GM23248 (cell line): Measurements from ENCODE around the gene CYP27B1. TPM values are rescaled to one million over a fixed set of nuclear protein-coding genes. Genes with fewer than 3 reads are reported as not detected.

Experiments used
- DNase-seq: peaks from one replicate; pipeline ENCODE4 v3.0.0-alpha.2; 2015
- H2AFZ ChIP-seq: fragments of 200-600 bp; sonication (generic); 2 replicates; pipeline ENCODE4 v1.6.1; 2016; ENCODE audit warnings: antibody characterized with exemption
- H3F3A ChIP-seq: fragments of 200-600 bp; sonication (generic); 2 replicates; pipeline ENCODE4 v1.6.1; 2016; ENCODE audit warnings: mild to moderate bottlenecking, antibody characterized with exemption, mixed run types; ENCODE audit not compliant: insufficient read depth
- H3K27ac ChIP-seq: fragments of 200-600 bp; sonication (generic); 2 replicates; pipeline ENCODE4 v1.5.1; 2016; ENCODE audit warnings: mild to moderate bottlenecking
- H3K27me3 ChIP-seq: fragments of 200-600 bp; sonication (generic); replicated peaks from 2 replicates; pipeline ENCODE4 v1.6.1; 2016; ENCODE audit warnings: mild to moderate bottlenecking; ENCODE audit not compliant: insufficient read depth
- H3K36me3 ChIP-seq: fragments of 200-600 bp; sonication (generic); 2 replicates; pipeline ENCODE4 v1.6.1; 2016; ENCODE audit warnings: low read depth, mild to moderate bottlenecking
- H3K4me1 ChIP-seq: fragments of 200-600 bp; sonication (generic); 2 replicates; pipeline ENCODE4 v1.6.1; 2016; ENCODE audit warnings: mild to moderate bottlenecking; ENCODE audit not compliant: insufficient read depth
- H3K4me2 ChIP-seq: fragments of 200-600 bp; sonication (generic); one replicate; pipeline ENCODE4 v1.6.1; 2016; ENCODE audit warnings: mild to moderate bottlenecking; ENCODE audit not compliant: unreplicated experiment
- H3K4me3 ChIP-seq: fragments of 200-600 bp; sonication (generic); 2 replicates; pipeline ENCODE4 v1.5.1; 2016; ENCODE audit warnings: mild to moderate bottlenecking
- H3K79me2 ChIP-seq: fragments of 200-600 bp; sonication (generic); 2 replicates; pipeline ENCODE4 v1.6.1; 2016; ENCODE audit warnings: mild to moderate bottlenecking; ENCODE audit not compliant: insufficient read depth
- H3K9ac ChIP-seq: fragments of 200-600 bp; sonication (generic); 2 replicates; pipeline ENCODE4 v1.6.1; 2016; ENCODE audit warnings: mild to moderate bottlenecking
- H3K9me2 ChIP-seq: fragments of 200-600 bp; sonication (generic); 2 replicates; pipeline ENCODE4 v1.6.1; 2016; ENCODE audit warnings: mixed run types, mild to moderate bottlenecking, moderate library complexity; ENCODE audit not compliant: insufficient read depth
- H3K9me3 ChIP-seq: fragments of 200-600 bp; sonication (generic); one replicate; pipeline ENCODE4 v1.6.1; 2017; ENCODE audit warnings: low read depth
- H4K20me1 ChIP-seq: fragments of 200-600 bp; sonication (generic); 2 replicates; pipeline ENCODE4 v1.6.0; 2016; ENCODE audit not compliant: insufficient read depth
- EZH2 ChIP-seq: fragments of 200-600 bp; sonication (generic); IDR thresholded peaks from 2 replicates; pipeline ENCODE4 v1.6.1; 2018; ENCODE audit warnings: antibody characterized with exemption, mild to moderate bottlenecking; ENCODE audit not compliant: insufficient read depth, poor library complexity, severe bottlenecking
- EZH2phosphoT487 ChIP-seq: fragments of 200-600 bp; sonication (generic); IDR thresholded peaks from 2 replicates; pipeline ENCODE4 v1.6.1; 2018; ENCODE audit warnings: antibody characterized with exemption, moderate library complexity, mild to moderate bottlenecking, low read depth; ENCODE audit not compliant: insufficient read depth
- WGBS, 2 experiments: methylation state at CpG; one replicate each; pipeline ENCODE4 v1.1.6; 2015 to 2017; ENCODE audit warnings: low lambda C conversion rate in 2 of 2, low coverage in 1 of 2; ENCODE audit errors: missing lambda C conversion rate in 2 of 2; 5-methylcytosine and 5-hydroxymethylcytosine counted together
- in situ Hi-C: fragments of 300-500 bp; cut with MboI; formaldehyde crosslinking; loops from 2 replicates; pipeline ENCODE4 v1.15.0; 2020
- polyA plus RNA-seq: library from polyadenylated mRNA; unstranded; fragments of >200 nt; fragmentation: Nextera tagmentation; extraction: Ambion mirVana; gene quantifications from 2 replicates; pipeline ENCODE4 v1.2.1, GENCODE V29; 2016
- total RNA-seq: library from RNA; depleted of rRNA; stranded (reverse); fragments of >200 nt; shearing (Covaris generic); gene quantifications from 2 replicates; pipeline ENCODE4 v1.2.3, GENCODE V29; 2014

Gene CYP27B1
- total and polyA plus RNA-seq, 2 experiments from 2014 or later = 0.78 to 0.86 TPM

DNA sequence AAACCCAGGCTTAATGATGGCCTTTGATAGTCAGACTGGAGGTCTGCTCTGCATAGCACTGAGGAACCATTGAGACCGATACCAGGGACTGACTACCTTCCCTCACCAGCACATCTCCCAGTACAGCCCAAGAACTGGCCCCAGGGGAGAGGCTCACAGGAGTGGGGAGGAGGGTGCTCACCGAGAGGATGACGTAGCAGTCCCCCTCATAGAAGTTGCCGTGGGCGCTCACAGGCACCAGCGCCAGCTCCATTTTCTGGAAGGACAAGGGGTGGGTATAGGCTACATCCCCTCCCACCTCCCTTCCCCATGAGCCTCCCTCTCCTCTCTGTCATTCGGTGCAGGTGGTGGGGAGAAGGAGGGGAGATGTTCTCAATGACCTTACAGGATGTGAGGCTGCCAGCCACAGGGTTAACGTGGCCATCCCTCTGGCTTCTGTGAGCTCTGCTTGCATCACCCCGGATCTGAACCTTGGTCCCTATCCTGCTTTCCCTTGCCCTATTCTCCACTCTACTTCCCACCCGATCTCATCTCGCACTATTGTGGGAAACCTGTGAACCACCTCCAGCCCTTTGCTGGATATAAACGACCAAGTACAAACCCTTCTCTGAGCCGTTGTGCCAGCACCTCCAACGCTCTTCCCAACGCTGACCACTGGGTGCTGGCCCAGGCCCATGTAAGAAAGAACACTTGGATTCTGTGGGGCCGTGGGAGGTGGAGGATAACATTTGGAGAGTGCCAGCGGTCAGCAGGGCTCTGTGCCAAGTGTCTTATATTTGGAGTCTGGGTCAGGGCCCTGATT lies 47.3 kb upstream of the CYP27B1 start:
- no peak overlapping the region for H2AFZ ChIP-seq
- no peak overlapping the region for H3K4me2 ChIP-seq
- peaks cover 22% of the 10 kb centered on the region for H3K4me1 ChIP-seq
- H3F3A ChIP-seq = peaks cover 20% of the 10 kb centered on the region
- no peaks in the 10 kb centered on the region for H4K20me1 ChIP-seq
- H3K4me3 ChIP-seq = no peak overlapping the region
- no peak overlapping the region for H3K9ac ChIP-seq
- WGBS, 2 experiments = 71 to 76% methylated on average over 16 to 17 of the region's 17 CpGs
- H3K79me2 ChIP-seq = peaks cover 5% of the 10 kb centered on the region; the same call in 1 of the 2 replicates
- no peak overlapping the region for H3K27ac ChIP-seq
- H3K36me3 ChIP-seq = peaks cover 6% of the 10 kb centered on the region; the same call in 1 of the 2 replicates
- no peak for DNase-seq
- H3K27me3 ChIP-seq = no peaks in the 10 kb centered on the region
- in situ Hi-C loops = no loop called here
- no peak for TF ChIP-seq EZH2phosphoT487
- no peak for TF ChIP-seq EZH2
- H3K9me3 ChIP-seq = no peaks in the 10 kb centered on the region
- H3K9me2 ChIP-seq = no peaks in the 10 kb centered on the region

DNA sequence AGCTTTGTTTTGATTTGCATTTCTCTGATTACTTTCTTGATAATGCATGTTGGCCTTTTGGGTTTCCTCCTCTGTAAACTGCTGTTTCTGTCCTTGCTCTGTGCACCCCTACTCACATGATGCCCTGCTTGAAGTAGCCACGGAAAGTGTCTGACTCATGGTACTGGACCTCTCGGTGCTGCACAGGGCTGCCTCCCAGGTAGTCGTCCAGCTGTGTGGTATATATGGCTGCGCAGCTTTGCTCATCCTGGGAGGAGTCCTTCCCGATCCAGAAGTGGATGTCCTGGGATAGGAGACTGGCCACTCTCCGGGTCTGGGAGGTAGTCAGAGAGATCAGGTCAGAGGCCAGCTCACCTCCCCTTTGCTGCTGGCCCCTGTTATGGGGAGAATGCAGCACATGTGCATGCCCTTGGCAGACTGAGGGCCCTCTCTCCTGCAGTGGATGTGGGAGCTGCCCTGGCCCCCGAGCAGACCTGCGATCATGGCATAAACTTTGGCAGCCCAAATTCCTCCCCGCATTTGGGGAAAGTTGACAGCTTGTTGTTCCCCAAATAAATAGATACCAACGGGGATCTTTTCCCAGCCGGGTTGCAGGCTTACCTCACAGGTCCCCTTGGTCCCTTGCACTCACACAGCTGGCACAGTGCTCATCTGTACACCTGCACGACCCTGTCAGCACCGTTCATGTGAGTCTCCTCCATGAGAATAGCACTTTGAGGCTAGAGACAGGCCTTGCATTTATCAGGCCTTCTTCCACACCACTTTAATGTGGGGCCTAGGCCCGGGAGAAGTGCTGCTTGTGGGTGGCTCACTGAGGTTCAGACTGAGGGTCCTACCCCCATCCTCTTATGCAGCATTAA lies 46.5 kb upstream of the CYP27B1 start:
- H3K9ac ChIP-seq = no peak overlapping the region
- in situ Hi-C loops = no loop called here
- TF ChIP-seq EZH2 = no peak
- no peak for TF ChIP-seq EZH2phosphoT487
- no peaks in the 10 kb centered on the region for H3K9me3 ChIP-seq
- peaks cover 19% of the 10 kb centered on the region for H3K4me1 ChIP-seq
- peaks cover 11% of the 10 kb centered on the region; the same call in 1 of the 2 replicates for H3F3A ChIP-seq
- H3K27me3 ChIP-seq = no peaks in the 10 kb centered on the region
- DNase-seq = no peak
- no peaks in the 10 kb centered on the region for H3K79me2 ChIP-seq
- WGBS, 2 experiments = 67 to 72% methylated on average over 14 of the region's 14 CpGs
- H3K9me2 ChIP-seq = no peaks in the 10 kb centered on the region
- no peak overlapping the region for H2AFZ ChIP-seq
- peaks cover 6% of the 10 kb centered on the region; the same call in 1 of the 2 replicates for H3K36me3 ChIP-seq
- no peak overlapping the region for H3K27ac ChIP-seq
- H3K4me2 ChIP-seq = no peak overlapping the region
- H4K20me1 ChIP-seq = no peaks in the 10 kb centered on the region
- no peak overlapping the region for H3K4me3 ChIP-seq

GRCh38 chr12:57811028-57811755 lies 44.3 kb upstream of the CYP27B1 start:
- H3K9ac ChIP-seq = no peak overlapping the region
- no peak for DNase-seq
- H3K4me1 ChIP-seq = peaks cover 1% of the 10 kb centered on the region
- H3K27me3 ChIP-seq = no peaks in the 10 kb centered on the region
- 90 to 94% methylated on average over 10 of the region's 10 CpGs for WGBS, 2 experiments
- in situ Hi-C loops = no loop called here
- H3K36me3 ChIP-seq = peaks cover 6% of the 10 kb centered on the region; the same call in 1 of the 2 replicates
- H3K9me3 ChIP-seq = no peaks in the 10 kb centered on the region
- no peak overlapping the region for H3K4me2 ChIP-seq
- no peaks in the 10 kb centered on the region for H3K9me2 ChIP-seq
- H3K27ac ChIP-seq = no peak overlapping the region
- peaks cover 4% of the 10 kb centered on the region; the same call in 1 of the 2 replicates for H3F3A ChIP-seq
- TF ChIP-seq EZH2phosphoT487 (no peak), EZH2 (no peak)
- H3K79me2 ChIP-seq = no peaks in the 10 kb centered on the region
- H4K20me1 ChIP-seq = no peaks in the 10 kb centered on the region
- H3K4me3 ChIP-seq = no peak overlapping the region
- no peak overlapping the region for H2AFZ ChIP-seq

DNA sequence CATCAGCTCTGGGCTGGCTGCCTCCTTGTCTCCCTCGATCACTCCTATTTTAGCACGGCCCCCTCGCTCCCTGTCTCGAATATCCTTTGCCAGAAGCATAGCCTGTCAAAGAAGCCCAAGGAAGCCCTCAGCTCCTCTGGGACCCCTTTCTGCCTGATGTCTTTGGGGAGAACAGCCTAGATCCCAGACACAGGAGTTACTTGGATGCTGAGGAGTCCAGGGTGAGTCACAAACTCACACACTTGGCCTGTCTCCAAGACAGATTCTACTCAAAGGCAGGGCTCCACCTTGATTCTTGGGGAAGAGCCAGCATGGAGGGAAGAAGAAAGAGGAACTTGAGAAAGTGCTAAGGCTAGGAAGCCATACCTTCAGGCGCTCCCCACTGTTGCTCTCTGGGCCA lies 43.6 kb upstream of the CYP27B1 start:
- Histone ChIP-seq H3K36me3 (peaks cover 6% of the 10 kb centered on the region; the same call in 1 of the 2 replicates), H3K9ac (no peak overlapping the region), H3K4me1 (no peaks in the 10 kb centered on the region; the same call in 1 of the 2 replicates), H3K9me3 (no peaks in the 10 kb centered on the region), H3K4me3 (no peak overlapping the region), H3K27ac (no peak overlapping the region), H4K20me1 (no peaks in the 10 kb centered on the region), H3F3A (no peaks in the 10 kb centered on the region; the same call in 1 of the 2 replicates), H3K4me2 (no peak overlapping the region), H3K27me3 (no peaks in the 10 kb centered on the region), H3K79me2 (no peaks in the 10 kb centered on the region), H2AFZ (no peak overlapping the region), H3K9me2 (no peaks in the 10 kb centered on the region)
- no peak for TF ChIP-seq EZH2phosphoT487
- TF ChIP-seq EZH2 = no peak
- WGBS, 2 experiments = 95% methylated on average over 5 of the region's 5 CpGs
- DNase-seq = peak; percentile 62
- in situ Hi-C loops = no loop called here
